HG03571 (cell line): Measurements from ENCODE around the gene STRADA.
A peak's percentile ranks its signal among the peaks of the same experiment; 100 is the strongest.

Experiments used
- ATAC-seq: cut with Tn5 transposase; IDR thresholded peaks from one replicate; pipeline ENCODE4 v1.9.1; 2021; ENCODE audit not compliant: unreplicated experiment

The STRADA gene

DNA sequence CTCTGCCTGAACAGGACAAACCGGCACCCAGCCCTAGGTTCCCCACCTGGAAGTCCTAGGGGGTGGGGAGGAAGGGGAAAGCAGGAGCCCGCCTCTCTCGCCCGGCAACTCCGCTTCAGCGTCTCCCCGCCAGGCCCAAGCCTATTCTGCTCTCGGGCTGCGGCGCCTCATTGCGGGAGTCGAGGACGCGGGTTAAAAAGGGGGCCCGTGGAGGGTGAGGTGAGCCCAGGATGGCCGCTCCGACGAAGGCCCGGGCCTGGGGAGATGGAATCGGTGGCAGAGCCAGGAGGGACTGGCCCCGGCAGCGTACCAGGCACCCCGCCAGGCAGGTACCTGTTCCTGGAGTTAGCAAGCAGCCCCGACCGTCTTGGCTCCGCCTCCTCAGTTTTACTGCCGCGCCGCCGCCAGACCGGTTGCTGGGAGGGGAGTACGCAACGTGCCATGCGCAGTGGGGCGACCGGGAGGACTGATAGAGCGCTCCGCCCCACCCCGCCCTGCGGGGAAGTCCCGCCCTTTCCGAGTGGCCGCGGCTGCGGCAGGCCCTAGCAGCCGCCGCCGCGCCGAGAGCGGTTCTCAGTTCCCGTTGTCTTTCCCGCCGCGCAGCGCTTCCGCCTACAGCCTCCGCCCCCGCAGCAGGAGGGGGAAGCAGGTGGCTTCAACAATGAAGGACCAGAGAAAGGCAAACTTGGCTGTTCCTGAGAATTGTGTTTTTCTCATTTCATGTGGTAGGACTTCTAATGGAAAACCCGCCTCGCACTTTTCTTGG, at the start of gene STRADA:
Gene STRADA (minus strand): TSS at position 392 of the 766 bp plus-strand sequence. CDS start 13,430 bp downstream, outside the sequence.
- peak; percentile 88 for ATAC-seq

GRCh38 chr17:63790057-63790456, 48.5 kb upstream of the STRADA start:
- ATAC-seq = no peak

DNA sequence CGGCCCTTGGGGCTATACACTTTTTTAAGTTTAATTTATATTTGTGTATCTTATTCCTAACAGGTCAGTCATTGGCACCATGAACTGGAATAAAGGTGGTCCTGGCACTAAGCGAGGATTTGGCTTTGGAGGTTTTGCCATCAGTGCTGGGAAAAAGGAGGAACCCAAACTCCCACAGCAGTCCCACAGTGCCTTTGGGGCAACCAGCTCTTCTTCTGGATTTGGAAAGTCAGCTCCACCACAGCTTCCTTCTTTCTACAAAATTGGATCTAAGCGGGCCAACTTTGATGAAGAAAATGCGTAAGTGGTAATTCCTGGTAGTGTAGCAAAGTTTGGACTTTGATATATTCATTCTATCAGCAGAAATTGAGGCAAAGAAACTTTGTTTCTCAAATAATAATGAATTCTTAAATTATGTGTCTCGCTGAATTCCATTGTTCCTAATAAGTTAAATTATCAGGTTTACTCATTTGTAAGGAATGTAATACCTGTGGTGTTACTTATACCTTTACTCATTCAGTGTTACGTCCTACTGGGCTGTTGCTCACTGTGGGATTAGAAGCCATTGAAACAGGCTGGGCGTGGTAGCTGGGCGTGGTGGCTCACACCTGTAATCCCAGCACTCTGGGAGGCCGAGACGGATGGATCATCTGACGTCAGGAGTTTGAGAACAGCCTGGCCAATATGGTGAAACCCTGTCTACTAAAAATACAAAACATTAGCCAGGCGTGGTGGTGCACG, 45.5 kb upstream of the STRADA start:
- no peak for ATAC-seq

- ATAC-seq = no peak
Observed at GRCh38 chr17:63786117-63786516, 44.5 kb upstream of the STRADA start.

DNA sequence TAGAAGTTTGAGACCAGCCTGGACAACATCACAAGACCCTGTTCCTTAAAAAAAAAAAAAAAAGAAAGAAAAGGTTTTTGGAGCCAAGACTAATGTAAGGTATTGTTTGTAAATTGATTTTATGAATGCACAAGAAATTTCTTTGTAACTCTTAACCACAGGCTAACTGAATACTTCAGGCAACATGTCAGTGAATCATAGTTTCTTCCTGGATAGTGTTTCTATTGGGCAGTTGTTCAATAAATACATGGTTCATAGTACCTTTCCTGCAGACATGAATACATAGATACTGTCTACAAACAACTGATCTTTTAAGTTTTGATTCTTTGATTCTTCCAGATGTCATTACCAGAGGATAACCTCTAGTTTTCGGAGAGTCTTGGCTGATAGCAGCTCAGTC, 44.0 kb upstream of the STRADA start:
- no peak for ATAC-seq

DNA sequence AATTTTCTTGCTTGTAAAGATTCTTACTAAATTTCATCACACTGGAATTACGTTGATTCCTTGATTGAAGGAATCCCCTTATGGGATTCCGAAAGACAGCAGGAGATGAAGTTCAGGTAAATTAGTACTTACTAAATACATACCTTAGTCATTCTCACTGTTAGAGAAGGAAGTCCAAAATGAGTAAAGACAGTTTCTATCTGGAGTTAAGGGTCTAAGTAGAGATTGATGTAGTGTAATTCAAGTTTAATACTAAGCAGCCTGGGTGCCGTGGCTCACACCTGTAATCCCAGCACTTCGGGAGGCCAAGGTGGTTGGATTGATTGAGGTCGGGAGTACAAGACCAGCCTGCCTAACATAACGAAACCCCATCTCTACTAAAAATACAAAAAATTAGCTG, 41.9 kb upstream of the STRADA start:
- ATAC-seq = no peak

DNA sequence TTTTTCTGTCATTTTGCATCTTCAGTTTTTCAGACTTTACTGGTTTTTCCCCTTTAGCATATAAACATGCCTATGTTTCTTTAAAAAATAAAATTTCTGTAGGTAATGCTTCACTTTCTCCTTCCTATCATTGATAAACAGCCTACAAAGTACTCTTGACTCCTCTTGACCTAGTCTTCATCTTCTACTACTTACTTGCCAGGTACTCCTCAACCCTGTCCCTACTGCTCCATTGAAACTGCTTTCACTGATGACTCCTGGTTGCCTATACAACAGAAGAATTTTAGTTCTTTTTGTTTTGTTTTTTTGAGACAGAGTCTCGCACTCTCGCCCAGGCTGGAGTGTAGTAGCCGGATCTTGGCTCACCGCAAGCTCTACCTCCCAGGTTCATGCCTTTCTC, 39.3 kb upstream of the STRADA start:
- ATAC-seq = no peak

DNA sequence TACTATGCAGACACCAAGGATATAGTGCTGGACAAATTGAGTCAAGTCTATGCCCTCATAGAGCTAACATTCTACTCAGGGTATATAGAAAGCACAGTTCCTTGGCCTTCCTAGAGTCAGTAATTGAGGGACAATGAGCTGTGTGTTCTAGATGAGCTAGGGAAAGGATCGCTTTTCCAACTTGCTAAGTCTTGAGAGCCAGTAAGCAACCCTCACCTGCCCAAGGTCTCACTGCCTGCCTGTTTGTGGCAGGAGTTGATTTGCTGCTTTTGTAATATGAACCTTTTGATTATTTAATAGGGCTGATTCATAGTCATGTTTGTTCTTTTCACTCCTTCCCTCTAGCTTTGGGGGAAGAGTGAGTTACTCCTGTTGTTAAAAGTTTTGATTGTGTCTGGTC, 38.9 kb upstream of the STRADA start:
- ATAC-seq = no peak

- no peak for ATAC-seq
Observed at GRCh38 chr17:63775420-63775819, 33.8 kb upstream of the STRADA start.

DNA sequence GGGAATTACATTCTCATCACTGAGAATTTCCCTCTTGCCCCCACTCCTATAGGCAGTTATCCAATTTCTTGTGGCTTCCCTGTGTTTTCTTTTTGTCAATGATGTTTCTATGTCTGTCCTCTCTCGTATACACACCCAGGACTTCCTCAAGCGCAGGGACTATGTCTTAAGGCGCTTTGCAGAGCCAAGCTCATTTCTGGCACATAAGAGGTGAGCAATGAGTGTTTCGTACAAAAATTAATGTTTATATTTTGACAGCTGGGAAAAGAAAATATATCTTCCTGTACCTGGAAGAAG, 33.3 kb upstream of the STRADA start:
- no peak for ATAC-seq

- ATAC-seq = no peak
Observed at GRCh38 chr17:63774141-63774968, 32.8 kb upstream of the STRADA start, which contains the start of gene DDX42. Gene DDX42, plus strand, starts transcription at chr17:63774170. Its CDS starts 12,880 bp downstream, at chr17:63787050.

DNA sequence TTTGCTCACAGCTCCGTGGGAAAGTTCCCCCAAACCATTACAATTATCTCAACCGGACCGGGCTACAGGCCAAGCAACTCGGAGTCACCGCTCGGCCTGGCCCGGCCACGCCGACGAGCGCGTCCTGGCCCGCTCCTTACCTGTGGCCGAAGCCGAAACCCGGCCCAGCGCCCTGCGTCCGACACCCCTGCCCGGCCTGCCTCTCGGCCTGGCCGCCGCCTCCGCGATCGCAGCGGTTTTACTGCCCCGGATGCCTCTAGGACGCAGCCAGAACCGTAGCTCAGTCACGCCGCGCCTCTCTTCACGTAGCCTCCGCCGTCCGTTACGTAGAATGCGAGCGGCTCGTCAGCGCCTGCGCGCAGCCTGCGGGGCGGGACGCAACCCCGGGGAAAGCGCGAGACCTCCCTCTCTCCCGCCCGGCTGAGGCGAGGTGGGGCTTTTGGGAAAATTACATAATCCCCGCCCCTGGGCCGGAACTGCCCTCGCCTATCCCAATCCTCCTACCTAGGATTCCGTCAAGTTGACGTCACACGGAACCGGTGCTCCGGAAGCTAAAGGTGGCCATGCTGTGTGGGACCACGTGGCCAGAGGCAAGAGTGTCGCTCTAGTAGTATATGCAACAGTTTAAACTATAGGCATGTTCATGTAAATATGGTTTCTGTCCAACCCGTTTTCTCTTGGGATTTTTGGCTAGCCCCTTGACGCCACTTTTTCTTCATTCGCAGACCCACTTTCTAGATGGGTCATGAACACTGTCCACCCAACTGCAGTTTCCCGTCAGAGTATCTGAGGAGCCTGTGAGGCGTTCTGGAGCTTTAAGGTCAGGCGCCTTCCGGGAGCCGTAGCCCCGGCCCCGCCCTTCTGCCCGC, 31.9 kb upstream of the STRADA start, which contains the start of gene CCDC47:
Gene CCDC47 (minus strand): TSS at position 326 of the 869 bp plus-strand sequence. CDS start 7,422 bp downstream, outside the sequence.
- ATAC-seq = peak; percentile 78

GRCh38 chr17:63772801-63773271, 31.2 kb upstream of the STRADA start:
- ATAC-seq = no peak

GRCh38 chr17:63768433-63768832, 26.8 kb upstream of the STRADA start:
- no peak for ATAC-seq

GRCh38 chr17:63766754-63767153, 25.2 kb upstream of the STRADA start:
- no peak for ATAC-seq

- ATAC-seq = no peak
Observed at GRCh38 chr17:63764716-63765115, 23.1 kb upstream of the STRADA start.

DNA sequence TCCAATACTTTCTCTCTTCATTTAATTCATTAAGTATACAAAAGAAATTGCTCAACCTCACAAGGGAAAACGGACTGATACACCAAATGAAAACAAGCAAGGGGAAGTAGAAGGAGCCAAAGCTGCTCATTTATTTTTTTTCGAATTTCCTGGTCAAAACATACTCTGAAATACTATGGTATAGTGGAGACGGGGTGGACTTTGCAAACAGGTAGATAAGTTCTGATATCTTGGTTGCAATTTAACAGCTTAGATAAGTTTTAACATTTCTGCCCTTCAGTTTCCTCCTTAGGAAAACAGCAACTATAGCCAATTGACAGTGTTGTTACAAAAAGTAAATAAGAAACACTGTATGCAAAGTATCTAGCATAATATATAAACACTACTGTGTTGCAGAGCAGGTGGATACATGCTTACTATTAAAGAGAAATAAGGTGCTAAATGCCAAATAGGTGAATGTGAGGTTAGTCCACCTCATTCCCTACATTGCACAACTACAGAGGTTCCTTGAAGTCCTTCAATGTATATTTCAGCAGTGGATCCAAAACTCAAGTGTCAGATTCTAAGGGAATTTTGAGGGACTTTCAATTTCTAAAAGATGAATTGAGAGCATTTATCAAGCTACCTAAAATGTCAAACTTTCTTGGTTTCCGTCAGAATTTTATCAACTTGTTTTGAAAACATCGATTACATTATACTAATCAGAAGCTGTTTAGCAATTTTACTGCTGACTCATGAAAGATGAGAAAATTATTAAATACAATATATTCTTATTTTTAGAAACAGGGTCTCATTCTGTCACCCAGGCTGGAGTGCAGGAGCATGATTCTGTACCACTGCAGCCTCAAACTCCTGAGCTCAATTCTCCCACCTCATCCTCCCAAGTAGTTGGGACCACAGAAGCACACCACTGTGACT, 20.8 kb upstream of the STRADA start:
- no peak for ATAC-seq

- ATAC-seq = no peak
Observed at GRCh38 chr17:63760771-63761539, 19.4 kb upstream of the STRADA start.

DNA sequence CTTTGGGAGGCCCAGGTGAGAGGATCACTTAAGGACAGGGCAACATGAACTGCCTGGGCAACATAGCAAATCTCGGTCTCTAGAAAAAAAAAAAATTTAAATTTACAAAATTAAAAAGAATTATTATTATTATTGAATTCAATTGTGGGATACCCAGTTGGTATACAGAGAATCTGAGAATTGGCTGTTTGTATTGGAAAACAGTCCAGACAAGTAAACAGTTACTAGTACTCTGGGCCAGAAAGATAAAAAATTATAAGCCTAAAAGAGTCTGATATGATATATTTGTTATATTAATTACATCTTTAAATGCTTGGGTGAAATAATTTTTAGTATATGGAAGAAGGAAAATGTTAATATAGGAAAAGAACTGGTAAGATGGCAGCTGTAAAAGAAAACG, 16.8 kb upstream of the STRADA start:
- no peak for ATAC-seq
